ENCODE data around the gene NEK1.

The NEK1 gene

GRCh38 chr4:169621731-169622492 lies 9.5 kb upstream of the NEK1 start:
- peak; percentile 40 for DNase-seq
- Histone ChIP-seq H3K4me3 (ENCODE audit: low read length) (peak overlapping the region; percentile 98), H3K79me2 (ENCODE audit: low read length) (peaks cover 63% of the 10 kb centered on the region), H3F3A (ENCODE audit: insufficient read depth, low read length) (peaks cover 6% of the 10 kb centered on the region), H3K27me3 (replicated peaks; ENCODE audit: insufficient read depth, low read length) (no peaks in the 10 kb centered on the region), H4K20me1 (ENCODE audit: insufficient read depth, low read length) (no peaks in the 10 kb centered on the region), H3K4me1 (ENCODE audit: low read length) (peaks cover 15% of the 10 kb centered on the region), H3K4me2 (ENCODE audit: low read depth, low read length) (peak overlapping the region; percentile 91), H3K9ac (ENCODE audit: low read length) (peak overlapping the region; percentile 92; the same call in 1 of the 2 replicates), H3K9me3 (replicated peaks; ENCODE audit: insufficient read depth, low read length) (no peaks in the 10 kb centered on the region), H2AFZ (ENCODE audit: low read length) (no peak overlapping the region), H3K27ac (ENCODE audit: low read length) (peak overlapping the region; percentile 14; the same call in 1 of the 2 replicates), H3K36me3 (replicated peaks; ENCODE audit: insufficient read depth, low read length) (no peaks in the 10 kb centered on the region), H3K9me2 (replicated peaks; ENCODE audit: insufficient read depth, low read length) (no peaks in the 10 kb centered on the region)
- no peak for TF ChIP-seq CTCF (IDR thresholded peaks at IDR 0.05; ENCODE audit: low read length)
- TF ChIP-seq EZH2phosphoT487 (IDR thresholded peaks at IDR 0.05; ENCODE audit: low read length), result no peak
- TF ChIP-seq EZH2 (optimal IDR thresholded peaks at IDR 0.05; ENCODE audit: low read depth, low read length), result no peak

- DNase-seq, result peak; percentile 42
- Histone ChIP-seq H3K4me3 (ENCODE audit: low read length) (peak overlapping the region; percentile 98), H3K27me3 (replicated peaks; ENCODE audit: insufficient read depth, low read length) (no peaks in the 10 kb centered on the region), H3K9me3 (replicated peaks; ENCODE audit: insufficient read depth, low read length) (no peaks in the 10 kb centered on the region), H2AFZ (ENCODE audit: low read length) (peak overlapping the region; percentile 71), H3K36me3 (replicated peaks; ENCODE audit: insufficient read depth, low read length) (no peaks in the 10 kb centered on the region), H3K9me2 (replicated peaks; ENCODE audit: insufficient read depth, low read length) (no peaks in the 10 kb centered on the region), H3K4me2 (ENCODE audit: low read depth, low read length) (peak overlapping the region; percentile 91), H3K4me1 (ENCODE audit: low read length) (peaks cover 15% of the 10 kb centered on the region), H4K20me1 (ENCODE audit: insufficient read depth, low read length) (no peaks in the 10 kb centered on the region), H3K79me2 (ENCODE audit: low read length) (peaks cover 54% of the 10 kb centered on the region), H3K9ac (ENCODE audit: low read length) (peak overlapping the region; percentile 92), H3K27ac (ENCODE audit: low read length) (peak overlapping the region; percentile 95), H3F3A (ENCODE audit: insufficient read depth, low read length) (peaks cover 6% of the 10 kb centered on the region)
- TF ChIP-seq EZH2phosphoT487 (IDR thresholded peaks at IDR 0.05; ENCODE audit: low read length) (no peak), CTCF (IDR thresholded peaks at IDR 0.05; ENCODE audit: low read length) (no peak), EZH2 (optimal IDR thresholded peaks at IDR 0.05; ENCODE audit: low read depth, low read length) (no peak)
Measured at GRCh38 chr4:169620880-169621248, 8.5 kb upstream of the NEK1 start.

DNA sequence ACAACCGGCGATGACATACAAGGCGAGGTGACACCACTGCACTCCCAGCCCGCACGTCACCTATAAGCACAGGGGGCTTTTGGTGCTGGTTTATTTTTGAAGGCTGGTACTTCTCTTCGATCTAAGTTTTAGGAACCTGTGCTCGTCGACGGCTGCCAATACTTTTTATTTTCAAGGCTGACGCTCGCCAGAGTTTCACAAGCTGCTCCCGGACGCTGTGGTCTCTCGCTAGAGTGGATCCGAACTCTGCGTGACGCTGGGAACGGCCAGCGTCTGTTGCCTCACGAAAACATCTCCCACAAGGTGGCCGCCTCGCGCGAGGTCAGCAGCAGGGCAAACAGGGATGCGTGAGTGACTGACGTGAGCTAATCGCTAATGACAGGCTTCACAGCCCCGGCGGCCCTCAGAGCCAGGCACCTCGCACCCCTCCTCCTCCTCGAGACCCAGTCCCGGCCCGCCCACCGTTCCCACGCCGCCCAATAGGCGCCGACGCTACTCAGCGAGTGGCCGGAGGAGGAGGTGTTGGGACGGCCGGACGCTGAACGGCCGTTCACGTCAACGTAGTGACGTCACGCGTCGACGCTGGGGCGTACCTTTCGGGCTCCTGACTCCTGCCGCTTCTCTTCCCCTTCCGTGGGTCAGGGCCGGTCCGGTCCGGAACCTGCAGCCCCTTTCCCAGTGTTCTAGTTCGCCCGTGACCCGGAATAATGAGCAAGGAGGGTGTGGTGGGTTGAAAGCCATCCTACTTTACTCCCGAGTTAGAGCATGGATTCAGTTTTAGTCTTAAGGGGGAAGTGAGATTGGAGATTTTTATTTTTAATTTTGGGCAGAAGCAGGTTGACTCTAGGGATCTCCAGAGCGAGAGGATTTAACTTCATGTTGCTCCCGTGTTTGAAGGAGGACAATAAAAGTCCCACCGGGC lies 7.8 kb upstream of the NEK1 start, which contains the start of gene CLCN3:
Gene CLCN3, plus strand, starts transcription at position 621 of the 922 bp plus-strand sequence. CDS start 15,351 bp downstream, outside the sequence.
- peak; percentile 99 for DNase-seq
- H3K27me3 ChIP-seq (replicated peaks; ENCODE audit: insufficient read depth, low read length), result no peaks in the 10 kb centered on the region
- H3K9me3 ChIP-seq (replicated peaks; ENCODE audit: insufficient read depth, low read length), result no peaks in the 10 kb centered on the region
- H3K4me3 ChIP-seq (ENCODE audit: low read length), result peak within 1 kb of the TSS; percentile 98
- H3K4me2 ChIP-seq (ENCODE audit: low read depth, low read length), result peak within 1 kb of the TSS; percentile 95
- H3K9ac ChIP-seq (ENCODE audit: low read length), result peak within 1 kb of the TSS; percentile 92
- H3K36me3 ChIP-seq (replicated peaks; ENCODE audit: insufficient read depth, low read length), result no peaks in the 10 kb centered on the region
- no peaks in the 10 kb centered on the region for H3K9me2 ChIP-seq (replicated peaks; ENCODE audit: insufficient read depth, low read length)
- no peak for TF ChIP-seq EZH2phosphoT487 (IDR thresholded peaks at IDR 0.05; ENCODE audit: low read length)
- TF ChIP-seq CTCF (IDR thresholded peaks at IDR 0.05; ENCODE audit: low read length), result no peak
- no peak for TF ChIP-seq EZH2 (optimal IDR thresholded peaks at IDR 0.05; ENCODE audit: low read depth, low read length)
- peak within 1 kb of the TSS; percentile 95 for H3K27ac ChIP-seq (ENCODE audit: low read length)
- no peaks in the 10 kb centered on the region for H4K20me1 ChIP-seq (ENCODE audit: insufficient read depth, low read length)
- peaks cover 15% of the 10 kb centered on the region for H3K4me1 ChIP-seq (ENCODE audit: low read length)
- peak within 1 kb of the TSS; percentile 76 for H2AFZ ChIP-seq (ENCODE audit: low read length)
- H3K79me2 ChIP-seq (ENCODE audit: low read length), result peaks cover 48% of the 10 kb centered on the region
- H3F3A ChIP-seq (ENCODE audit: insufficient read depth, low read length), result peaks cover 6% of the 10 kb centered on the region

Data from MM.1S (cell line).